Heart right ventricle (tissue), 16 donors: Measurements from ENCODE around the gene ADAM10. TPM values are rescaled to one million over a fixed set of nuclear protein-coding genes. Genes with fewer than 3 reads are reported as not detected.

Experiments used
- ATAC-seq, 8 donors: fragments of 200-7000 bp; cut with Tn5 transposase; one replicate each; pipeline ENCODE4 v1.9.1; 2020; ENCODE audit warnings: mild to moderate bottlenecking in 8 of 8, moderate library complexity in 8 of 8, moderate number of reproducible peaks in 1 of 8
- DNase-seq, 2 donors: peaks; one replicate each; pipeline ENCODE4 v3.0.0-alpha.2; 2020
- H3K27ac ChIP-seq, 10 donors: fragments of 200-600 bp; sonication (generic) in 2 of 10; one replicate each; pipeline versions ENCODE4 v1.5.0 to v1.8.0; 2020 to 2022; ENCODE audit warnings: mild to moderate bottlenecking in 3 of 10
- H3K27me3 ChIP-seq, 7 donors: fragments of 200-600 bp; one replicate each; pipeline ENCODE4 v1.8.0; 2021 to 2022; ENCODE audit warnings: mild to moderate bottlenecking in 2 of 7
- H3K36me3 ChIP-seq, 9 donors: fragments of 200-600 bp; sonication (generic) in 1 of 9; one replicate each; pipeline versions ENCODE4 v1.5.0 to v1.8.0; 2020 to 2022; ENCODE audit warnings: mild to moderate bottlenecking in 2 of 9
- H3K4me1 ChIP-seq, 9 donors: fragments of 200-600 bp; sonication (generic) in 1 of 9; one replicate each; pipeline versions ENCODE4 v1.5.0 to v1.8.0; 2020 to 2022; ENCODE audit warnings: mild to moderate bottlenecking in 4 of 9
- H3K4me3 ChIP-seq, 10 donors: fragments of 200-600 bp; sonication (generic) in 2 of 10; one replicate each; pipeline versions ENCODE4 v1.5.0 to v1.8.0; 2020 to 2022; ENCODE audit warnings: mild to moderate bottlenecking in 7 of 10, moderate library complexity in 2 of 10
- H3K9me3 ChIP-seq, 11 donors: fragments of 200-600 bp in 10 of 11; sonication (generic) in 2 of 11; one replicate each; pipeline versions ENCODE4 v1.5.0 to v1.8.0; 2013 to 2022; ENCODE audit warnings: mild to moderate bottlenecking in 2 of 11, control low read depth in 1 of 11, moderate library complexity in 1 of 11
- WGBS, 2 donors: extraction: QIAGEN DNeasy Blood & Tissue Kit; methylation state at CpG; one replicate each; pipeline ENCODE4 v1.1.7; 2013; ENCODE audit warnings: inconsistent platforms in 1 of 2; 5-methylcytosine and 5-hydroxymethylcytosine counted together
- intact Hi-C, 10 donors: fragments of 100-400 bp; cut with DNase I; formaldehyde crosslinking; loops; one replicate each; pipeline versions ENCODE4 v1.11.1 to v1.14.2; 2022
- polyA plus RNA-seq, 2 donors: library from polyadenylated mRNA; stranded (reverse); fragments of 200-250 nt; gene quantifications; one replicate each; pipeline ENCODE4 v1.2.3, GENCODE V29; 2013
- total RNA-seq, 10 donors: library from RNA; stranded (reverse); fragmentation: NEBNext Ultra II Directional in 3 of 10; extraction: Animal tissue kit (Norgen Biotek cat#: 25700) in 3 of 10; gene quantifications; one replicate each; pipeline versions ENCODE4 v1.2.1 to v1.2.4, GENCODE V29; 2021 to 2023
- TF ChIP-seq, protein P1 (sequence below), 9 donors: fragments of 200-600 bp; sonication (generic) in 2 of 9; IDR thresholded peaks; one replicate each; pipeline versions ENCODE4 v1.5.0 to v1.8.0; 2021 to 2022; ENCODE audit warnings: antibody characterized with exemption in 9 of 9, mild to moderate bottlenecking in 5 of 9, moderate library complexity in 1 of 9
- donor health status: Arrhythmogenic right ventricular cardiomyopathy.
- donor health status: ischemic (EF 13 %, LVEDD 7.1; RV severe dilation, severe dysfunction).
- donor health status: healthy with polysubstance abuse.
- donor health status: DM: no; HTN: yes; CAD: no.
- donor health status: DM: no; HTN: no; CAD: no.
- donor health status: ischemic (EF 25% LVEDD 6.9; RV normal size, moderate dysfunction).
- donor health status: ischemic (EF 25% LVEDD 5.7; RV mildly dilated, moderate dysfunction).
- donor health status: healthy.
- donor health status: DM: yes; HTN: yes; CAD: no.
- donor health status: Ischemic cardiomyopathy.
- donor health status: ischemic (EF 35%, LVEDD 5.7; RV mildly dilated, moderate dysfunction).
- donor health status: nonischemic (EF 11% LVEDD 7.7; RV severe dilation, severe dysfunction).
- donor health status: DM: yes; HTN: yes; CAD: no.
- donor health status: PGD.
- donor health status: ischemic (EF 29% LVEDD 5.4; RV normal size, mild dysfunction).
- donor health status: nonischemic (EF 23%, LVEDD 6.1; RV moderate dilation, normal function).

ADAM10 gene
- total and polyA plus RNA-seq, 12 donors: 10.2 to 110 (median 80.1) TPM

- ATAC-seq: no peak
- DNase-seq: no peak
- no peaks in the 10 kb centered on the region for H3K27me3 ChIP-seq
- TF ChIP-seq, protein P1, sequence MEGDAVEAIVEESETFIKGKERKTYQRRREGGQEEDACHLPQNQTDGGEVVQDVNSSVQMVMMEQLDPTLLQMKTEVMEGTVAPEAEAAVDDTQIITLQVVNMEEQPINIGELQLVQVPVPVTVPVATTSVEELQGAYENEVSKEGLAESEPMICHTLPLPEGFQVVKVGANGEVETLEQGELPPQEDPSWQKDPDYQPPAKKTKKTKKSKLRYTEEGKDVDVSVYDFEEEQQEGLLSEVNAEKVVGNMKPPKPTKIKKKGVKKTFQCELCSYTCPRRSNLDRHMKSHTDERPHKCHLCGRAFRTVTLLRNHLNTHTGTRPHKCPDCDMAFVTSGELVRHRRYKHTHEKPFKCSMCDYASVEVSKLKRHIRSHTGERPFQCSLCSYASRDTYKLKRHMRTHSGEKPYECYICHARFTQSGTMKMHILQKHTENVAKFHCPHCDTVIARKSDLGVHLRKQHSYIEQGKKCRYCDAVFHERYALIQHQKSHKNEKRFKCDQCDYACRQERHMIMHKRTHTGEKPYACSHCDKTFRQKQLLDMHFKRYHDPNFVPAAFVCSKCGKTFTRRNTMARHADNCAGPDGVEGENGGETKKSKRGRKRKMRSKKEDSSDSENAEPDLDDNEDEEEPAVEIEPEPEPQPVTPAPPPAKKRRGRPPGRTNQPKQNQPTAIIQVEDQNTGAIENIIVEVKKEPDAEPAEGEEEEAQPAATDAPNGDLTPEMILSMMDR (IDR thresholded peaks at IDR 0.05): no peak
- WGBS, 2 donors: 87 to 89% methylated on average over 2 of the region's 2 CpGs
- H3K36me3 ChIP-seq: peaks cover 0 to 34% (median 0%) of the 10 kb centered on the region in 9 donors
- no peak overlapping the region for H3K27ac ChIP-seq
- peaks cover 0 to 21% (median 13%) of the 10 kb centered on the region in 9 donors for H3K4me1 ChIP-seq
- no peak overlapping the region for H3K4me3 ChIP-seq
- intact Hi-C loops: no loop called here
- H3K9me3 ChIP-seq: peaks cover 0 to 16% (median 0%) of the 10 kb centered on the region in 11 donors
Observed at GRCh38 chr15:58705105-58705504, 44.4 kb downstream of the ADAM10 start.

DNA sequence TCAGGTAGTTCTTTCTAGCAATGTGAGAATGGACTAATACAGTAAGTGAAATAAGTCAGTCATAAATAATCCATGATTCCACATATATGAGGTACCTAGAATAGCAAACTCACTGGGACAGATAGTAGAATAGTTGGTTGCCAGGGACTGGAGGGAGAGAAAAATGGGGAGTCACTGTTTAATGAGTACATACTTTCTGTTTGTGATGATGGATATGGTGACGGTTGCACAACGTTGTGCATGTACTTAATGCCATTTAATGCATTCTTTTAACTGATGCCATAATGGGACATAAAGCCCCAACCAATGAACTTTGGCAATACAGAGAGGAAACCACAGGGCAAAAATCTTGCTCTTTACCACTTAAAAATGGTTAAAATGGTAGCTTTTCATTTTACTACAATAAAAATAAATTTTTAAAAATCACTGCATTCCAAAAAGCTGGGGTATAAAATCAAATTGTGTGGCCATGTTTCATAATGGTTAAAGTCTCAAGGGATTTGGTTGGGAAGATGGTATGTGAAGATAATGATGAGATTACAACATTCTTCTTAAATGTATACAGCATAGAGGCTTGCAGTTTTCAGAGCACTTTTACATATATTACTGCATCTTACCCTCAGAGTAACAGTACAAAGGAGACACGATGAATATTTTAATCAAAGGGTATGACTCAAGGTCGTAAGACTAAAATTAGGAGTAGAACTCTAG lies 45.2 kb downstream of the ADAM10 start:
- peaks cover 0 to 23% (median 4%) of the 10 kb centered on the region in 11 donors for H3K9me3 ChIP-seq
- H3K27ac ChIP-seq: no peak overlapping the region
- no peak for DNase-seq
- WGBS, 2 donors: 80% methylated on average over 4 of the region's 4 CpGs
- H3K4me1 ChIP-seq: peaks cover 0 to 26% (median 13%) of the 10 kb centered on the region in 9 donors
- no peaks in the 10 kb centered on the region for H3K27me3 ChIP-seq
- ATAC-seq: no peak
- intact Hi-C loops: no loop called here
- peaks cover 0 to 40% (median 0%) of the 10 kb centered on the region in 9 donors for H3K36me3 ChIP-seq
- no peak overlapping the region for H3K4me3 ChIP-seq
- TF ChIP-seq, protein P1 (IDR thresholded peaks at IDR 0.05): no peak

DNA sequence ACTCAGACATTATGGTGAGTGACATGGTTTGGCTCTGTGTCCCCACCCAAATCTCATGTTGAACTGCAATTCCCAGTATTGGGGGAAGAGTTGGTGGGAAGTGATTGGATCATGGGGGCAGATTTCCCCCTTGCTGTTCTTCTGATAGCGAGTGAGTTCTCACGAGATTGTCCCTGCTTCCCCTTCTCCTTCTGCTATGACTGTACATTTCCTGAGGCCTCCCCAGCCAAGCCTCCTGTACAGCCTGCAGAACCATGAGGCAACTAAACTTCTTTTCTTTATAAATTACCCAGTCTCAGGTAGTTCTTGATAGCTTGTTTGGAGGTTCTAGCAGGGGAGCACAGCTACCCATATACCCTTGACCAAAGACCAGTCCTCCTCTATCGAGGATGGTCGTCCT lies 45.9 kb downstream of the ADAM10 start:
- TF ChIP-seq, protein P1 (IDR thresholded peaks at IDR 0.05): no peak
- H3K4me3 ChIP-seq: no peak overlapping the region
- WGBS, 2 donors: 83 to 92% methylated on average over 4 of the region's 4 CpGs
- H3K27me3 ChIP-seq: no peaks in the 10 kb centered on the region
- peaks cover 0 to 30% (median 11%) of the 10 kb centered on the region in 11 donors for H3K9me3 ChIP-seq
- DNase-seq (no peak), ATAC-seq (no peak)
- H3K36me3 ChIP-seq: peaks cover 0 to 45% (median 0%) of the 10 kb centered on the region in 9 donors
- intact Hi-C loops: no loop called here
- H3K4me1 ChIP-seq: peaks cover 0 to 26% (median 13%) of the 10 kb centered on the region in 9 donors
- no peak overlapping the region for H3K27ac ChIP-seq

- TF ChIP-seq, protein P1 (IDR thresholded peaks at IDR 0.05): no peak
- intact Hi-C loops: no loop called here
- ATAC-seq (no peak), DNase-seq (no peak)
- H3K27ac ChIP-seq: no peak overlapping the region
- H3K36me3 ChIP-seq: peaks cover 0 to 45% (median 0%) of the 10 kb centered on the region in 9 donors
- H3K4me3 ChIP-seq: no peak overlapping the region
- whole genome bisulfite sequencing, 2 donors: 91 to 94% methylated on average over 2 of the region's 2 CpGs
- H3K9me3 ChIP-seq: peaks cover 0 to 37% (median 12%) of the 10 kb centered on the region in 11 donors
- H3K4me1 ChIP-seq: peaks cover 0 to 26% (median 13%) of the 10 kb centered on the region in 9 donors
- no peaks in the 10 kb centered on the region for H3K27me3 ChIP-seq
Observed at GRCh38 chr15:58702233-58702632, 47.3 kb downstream of the ADAM10 start.
